Muscle of arm (tissue), 12 donors: ENCODE measurements around the gene STAG1. TPM values are rescaled to one million over a fixed set of nuclear protein-coding genes. Genes with fewer than 3 reads are reported as not detected.
"Not testable (repeated sequence)": the region's sequence is repeated elsewhere in the genome, so short reads cannot be mapped to it uniquely, and the experiment has no call there.

ENCODE experiments used
- DNase-seq: peaks from one replicate; pipeline ENCODE4 v3.0.0-alpha.2; 2013
- polyA plus RNA-seq, 12 donors: library from polyadenylated mRNA; unstranded; fragments of 120-200 nt; gene quantifications; one replicate each; pipeline ENCODE4 v1.2.1, GENCODE V29; 2013; ENCODE audit not compliant: insufficient read length in 12 of 12

The STAG1 gene
- polyA plus RNA-seq, 12 donors, result 28.7 to 42.8 (median 38.2) TPM; not detected in 1

DNA sequence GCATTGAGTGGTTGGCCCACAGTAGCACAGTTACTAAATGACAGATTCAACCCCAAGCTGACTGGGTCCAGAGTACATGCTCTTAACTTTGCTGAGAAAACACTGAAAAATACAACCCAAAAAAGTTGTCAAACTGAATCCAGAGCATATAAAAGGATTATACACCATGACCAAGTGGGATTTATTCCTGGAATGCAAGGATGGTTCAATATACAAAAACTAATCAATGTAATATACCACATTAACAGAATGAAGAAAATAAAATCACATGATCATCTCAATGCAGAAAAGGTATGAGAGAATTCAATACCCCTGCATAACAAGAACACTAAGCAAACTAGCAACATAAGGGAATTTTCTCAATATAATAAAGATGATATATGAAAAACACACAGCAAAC is 98.5 kb downstream of the STAG1 start:
- DNase-seq, result no peak

DNA sequence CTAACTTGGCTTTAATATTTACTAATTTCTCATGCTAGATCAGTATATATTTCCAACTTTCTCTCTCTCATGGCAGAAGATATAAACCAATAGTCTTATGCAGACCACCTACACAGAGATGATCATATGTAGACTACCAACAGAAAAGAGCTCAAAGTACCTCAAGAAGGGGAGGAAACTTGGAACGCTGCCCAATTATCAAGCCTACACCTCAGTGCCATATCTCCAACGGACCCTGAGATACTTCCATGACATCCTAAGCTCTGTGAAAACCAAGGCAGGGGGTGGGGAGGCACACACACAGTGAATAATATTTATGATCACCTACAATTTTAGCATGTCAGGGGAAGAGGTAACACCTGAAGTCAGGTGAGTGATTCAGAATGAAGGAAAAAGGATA is 100.6 kb downstream of the STAG1 start:
- DNase-seq, result no peak

GRCh38 chr3:136650461-136650860 is 101.7 kb downstream of the STAG1 start:
- DNase-seq, result no peak

DNA sequence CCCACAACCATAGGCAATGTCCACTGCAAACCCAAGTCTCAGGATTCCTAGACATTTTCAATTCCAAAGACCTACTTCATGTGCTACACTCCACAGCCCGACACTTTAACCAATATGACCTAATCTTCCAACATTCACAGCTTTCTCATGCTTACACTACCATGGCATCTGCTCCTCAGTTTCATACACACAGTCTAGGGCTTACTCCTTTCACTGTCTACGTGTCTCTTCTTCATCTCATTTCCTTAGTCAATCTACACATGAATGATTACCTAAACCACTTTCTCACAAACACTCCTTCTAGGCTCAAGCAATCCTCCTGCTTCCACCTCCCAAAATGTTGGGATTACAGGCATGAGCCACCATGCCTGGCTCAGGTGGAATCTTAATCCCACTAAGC is 106.3 kb downstream of the STAG1 start:
- DNase-seq, result no peak

- DNase-seq, result no peak
These were observed 108.0 kb downstream of the STAG1 start for GRCh38 chr3:136644212-136644611.

GRCh38 chr3:136643380-136643779 is 108.8 kb downstream of the STAG1 start:
- not testable (repeated sequence) for DNase-seq

- DNase-seq, result no peak
These were observed 109.5 kb downstream of the STAG1 start for GRCh38 chr3:136642711-136643110.

DNA sequence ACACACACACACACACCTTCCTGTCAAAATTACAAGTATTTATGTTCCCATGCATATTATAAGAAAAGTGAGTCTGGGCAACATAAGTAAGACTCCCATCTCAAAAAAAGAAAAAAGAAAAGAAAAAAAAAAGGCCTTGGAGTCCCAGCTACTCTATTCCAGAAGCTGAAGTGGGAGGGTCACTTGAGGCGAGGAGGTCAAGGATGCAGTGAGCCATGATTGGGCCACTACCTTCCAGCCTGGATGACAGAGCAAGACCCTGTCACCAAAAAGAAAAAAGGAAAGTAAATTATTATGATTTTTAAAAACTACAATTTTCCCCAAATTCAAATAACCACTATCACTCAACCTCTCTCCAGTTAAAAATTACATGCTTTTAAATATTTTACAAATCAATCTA is 113.1 kb downstream of the STAG1 start:
- DNase-seq, result no peak

- peak; percentile 27 for DNase-seq
These were observed 115.0 kb downstream of the STAG1 start for GRCh38 chr3:136637176-136637575.

DNA sequence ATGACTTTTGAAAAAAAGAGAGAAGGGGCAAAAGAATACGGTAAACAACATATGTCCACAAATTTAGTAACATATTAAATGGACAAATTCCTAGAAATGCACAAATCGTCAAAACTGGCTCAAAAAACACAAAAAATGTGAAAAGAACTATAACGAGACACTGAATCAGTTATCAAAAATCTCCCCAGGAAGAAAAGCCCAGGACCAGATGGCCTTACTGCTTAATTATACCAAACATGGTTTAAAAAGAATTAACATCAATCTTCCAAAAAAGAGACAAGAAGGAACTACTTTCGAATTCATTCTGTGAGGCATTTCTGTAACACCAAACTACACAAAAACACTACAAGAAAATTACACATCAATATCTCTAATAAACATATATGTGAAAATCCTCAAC is 117.4 kb downstream of the STAG1 start:
- DNase-seq, result no peak

- no peak for DNase-seq
These were observed 119.5 kb downstream of the STAG1 start for GRCh38 chr3:136632625-136633081.

GRCh38 chr3:136631424-136631823 is 120.8 kb downstream of the STAG1 start:
- DNase-seq, result no peak

- peak; percentile 17 for DNase-seq
These were observed 121.3 kb downstream of the STAG1 start for GRCh38 chr3:136630915-136631314.

GRCh38 chr3:136626493-136626892 is 125.7 kb downstream of the STAG1 start:
- no peak for DNase-seq

GRCh38 chr3:136624894-136625815 is 127.0 kb downstream of the STAG1 start:
- DNase-seq, result no peak

GRCh38 chr3:136624371-136624770 is 127.8 kb downstream of the STAG1 start:
- DNase-seq, result no peak

- no peak for DNase-seq
These were observed 130.6 kb downstream of the STAG1 start for GRCh38 chr3:136621628-136622027.

- DNase-seq, result no peak
These were observed 131.7 kb downstream of the STAG1 start for GRCh38 chr3:136620436-136620835.

GRCh38 chr3:136617969-136618525 is 134.1 kb downstream of the STAG1 start:
- not testable (repeated sequence) for DNase-seq

DNA sequence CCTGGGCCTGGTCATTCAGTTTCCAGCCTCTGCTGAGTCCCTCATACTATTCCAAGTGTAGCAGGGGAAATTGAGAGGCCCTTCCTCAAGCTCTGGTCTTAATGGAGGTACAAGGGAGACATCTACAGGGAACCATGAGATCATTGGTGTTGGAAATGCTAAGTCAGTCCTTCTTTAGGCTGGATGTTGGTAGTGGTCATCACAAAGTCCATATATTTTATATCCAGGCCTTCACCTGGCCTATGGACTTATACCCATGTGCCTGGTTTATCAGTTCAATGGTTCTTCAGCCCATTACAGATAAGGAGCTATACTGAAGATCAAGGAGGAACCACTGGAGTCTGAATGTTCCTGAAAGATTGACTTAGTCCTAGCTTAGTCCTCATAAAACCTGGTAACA is 135.0 kb downstream of the STAG1 start:
- DNase-seq, result no peak

DNA sequence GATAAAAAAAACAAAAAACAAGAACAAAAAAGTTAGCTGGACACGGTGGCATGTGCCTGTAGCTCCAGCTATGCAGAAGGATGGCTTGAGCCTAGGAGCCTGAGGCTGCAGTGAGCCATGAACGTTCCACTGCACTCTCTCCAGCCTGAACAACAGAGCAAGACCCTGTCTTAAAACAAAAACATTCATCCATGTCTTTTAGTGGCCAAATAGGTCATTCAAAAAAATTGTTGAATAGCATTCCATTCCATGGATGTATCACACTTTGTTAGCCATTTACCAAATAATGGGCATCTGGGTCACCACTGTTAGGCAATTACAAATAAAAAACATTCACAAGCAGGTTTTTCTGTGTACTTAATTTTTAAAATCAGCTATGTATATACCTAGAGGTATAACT is 139.7 kb downstream of the STAG1 start:
- DNase-seq, result no peak

- no peak for DNase-seq
These were observed 145.2 kb downstream of the STAG1 start for GRCh38 chr3:136606990-136607389.

DNA sequence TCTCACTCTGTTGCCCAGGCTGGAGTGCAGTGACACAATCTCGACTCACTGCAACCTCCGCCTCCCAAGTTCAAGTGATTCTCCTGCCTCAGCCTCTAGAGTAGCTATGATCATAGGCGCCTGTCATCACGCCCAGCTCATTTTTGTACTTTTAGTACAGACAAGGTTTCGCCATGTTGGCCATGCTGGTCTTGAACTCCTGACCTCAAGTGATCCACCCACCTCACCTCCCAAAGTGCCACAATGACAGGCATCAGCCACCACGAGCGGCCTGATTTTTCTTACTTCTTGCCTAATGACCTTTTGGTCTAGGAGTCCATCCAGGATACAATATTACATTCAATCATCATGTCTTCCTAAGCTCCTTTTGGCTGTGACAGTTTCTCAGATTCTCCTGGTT is 146.0 kb downstream of the STAG1 start:
- DNase-seq, result not testable (repeated sequence)
